Stimulated activated memory B cell treated with anti-CD40 and anti-IgM and Interleukin-4, amounts not matched to agents 10 μg/mL and 1 μg/mL and 100 μg/mL, for 72 hours (primary cell): Measurements from ENCODE around the gene GABPB1.

Experiments
- ATAC-seq: fragments of 150-1000 bp; cut with Tn5 transposase; 2 replicates; pipeline ENCODE4 v1.10.0; 2021
- H3K27ac Mint-ChIP-seq: one replicate; pipeline ENCODE4 v1.8.0; 2022; ENCODE audit warnings: mild to moderate bottlenecking, mixed read lengths
- H3K27me3 Mint-ChIP-seq: one replicate; pipeline ENCODE4 v1.8.0; 2022; ENCODE audit warnings: mixed read lengths
- H3K36me3 Mint-ChIP-seq: one replicate; pipeline ENCODE4 v1.8.0; 2022; ENCODE audit warnings: mixed read lengths
- H3K4me1 Mint-ChIP-seq: one replicate; pipeline ENCODE4 v1.8.0; 2022; ENCODE audit warnings: mixed read lengths
- H3K4me3 Mint-ChIP-seq: one replicate; pipeline ENCODE4 v1.8.0; 2022; ENCODE audit warnings: mild to moderate bottlenecking, moderate library complexity, mixed read lengths
- H3K9me3 Mint-ChIP-seq: one replicate; pipeline ENCODE4 v1.8.0; 2022; ENCODE audit warnings: mixed read lengths

GABPB1 gene

DNA sequence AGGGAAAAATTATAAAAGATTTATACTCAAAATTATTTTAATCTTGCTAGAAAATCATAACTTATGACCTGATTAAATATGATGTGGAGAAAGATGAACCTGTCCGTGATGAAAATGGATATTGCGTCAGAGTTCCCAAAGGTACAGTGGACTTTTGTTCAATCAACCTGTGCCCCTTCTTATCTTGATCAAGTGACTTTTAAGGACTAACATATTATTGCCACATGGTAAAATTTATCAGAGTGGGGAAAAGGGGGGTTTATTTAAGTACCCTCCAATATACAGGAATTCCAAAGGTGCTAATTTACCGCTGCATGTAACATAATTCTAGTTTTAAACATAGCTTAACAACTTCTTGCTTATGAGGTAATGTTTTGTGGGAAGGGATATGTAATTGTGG is 129.1 kb downstream of the GABPB1 start:
- Mint-ChIP-seq H3K27me3 (no peaks in the 10 kb centered on the region), H3K27ac (no peak overlapping the region), H3K4me3 (no peak overlapping the region), H3K9me3 (no peaks in the 10 kb centered on the region), H3K4me1 (peaks cover 6% of the 10 kb centered on the region), H3K36me3 (no peaks in the 10 kb centered on the region)
- no peak for ATAC-seq
